HUES48 (cell line): ENCODE results near the gene ADCY6.
A peak's percentile ranks its signal among the peaks of the same experiment; 100 is the strongest.

Source experiments
- H3K27ac ChIP-seq: one replicate; pipeline ENCODE4 v1.7.0; 2013; ENCODE audit warnings: low read depth, low read length, inconsistent platforms
- H3K27me3 ChIP-seq: 2 replicates; pipeline ENCODE4 v1.6.1; 2013; ENCODE audit warnings: mild to moderate bottlenecking, low read length; ENCODE audit not compliant: control insufficient read depth, insufficient read depth
- H3K36me3 ChIP-seq: 2 replicates; pipeline ENCODE4 v1.6.1; 2013; ENCODE audit warnings: low read length; ENCODE audit not compliant: control insufficient read depth, insufficient read depth
- H3K4me1 ChIP-seq: 2 replicates; pipeline ENCODE4 v1.6.1; 2013; ENCODE audit warnings: mild to moderate bottlenecking, low read length; ENCODE audit not compliant: control insufficient read depth, insufficient read depth
- H3K4me3 ChIP-seq: 2 replicates; pipeline ENCODE4 v1.5.1; 2013; ENCODE audit warnings: mild to moderate bottlenecking, low read depth, low read length
- H3K9ac ChIP-seq: 2 replicates; pipeline ENCODE4 v1.6.1; 2013; ENCODE audit warnings: mild to moderate bottlenecking, low read depth, low read length, moderate library complexity
- H3K9me3 ChIP-seq: 2 replicates; pipeline ENCODE4 v1.6.1; 2013; ENCODE audit warnings: low read length; ENCODE audit not compliant: control insufficient read depth, insufficient read depth

ADCY6 gene

DNA sequence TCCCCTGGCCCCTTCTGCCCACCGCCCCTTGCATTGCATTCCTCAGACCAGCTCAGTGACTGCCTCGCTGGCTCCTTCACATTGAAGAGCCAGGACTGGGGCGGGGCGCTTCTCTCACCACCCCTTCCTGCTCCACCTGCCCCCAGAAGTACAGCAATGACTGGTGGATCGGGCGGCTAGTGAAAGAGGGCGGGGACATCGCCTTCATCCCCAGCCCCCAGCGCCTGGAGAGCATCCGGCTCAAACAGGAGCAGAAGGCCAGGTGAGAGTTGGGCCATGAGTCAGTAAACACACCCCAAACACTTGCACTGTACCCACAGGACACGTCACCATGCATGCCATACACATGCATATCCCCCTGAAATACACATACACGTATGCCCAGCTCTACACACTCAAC lies 35.2 kb upstream of the ADCY6 start:
- peaks cover 21% of the 10 kb centered on the region for H3K36me3 ChIP-seq
- H3K27me3 ChIP-seq = peaks cover 11% of the 10 kb centered on the region
- peaks cover 5% of the 10 kb centered on the region for H3K4me1 ChIP-seq
- H3K9ac ChIP-seq = no peak overlapping the region
- no peak overlapping the region for H3K27ac ChIP-seq
- H3K4me3 ChIP-seq = no peak overlapping the region
- no peaks in the 10 kb centered on the region for H3K9me3 ChIP-seq

- Histone ChIP-seq H3K27ac (no peak overlapping the region), H3K4me1 (peaks cover 6% of the 10 kb centered on the region), H3K4me3 (no peak overlapping the region), H3K27me3 (peaks cover 13% of the 10 kb centered on the region), H3K36me3 (peaks cover 13% of the 10 kb centered on the region), H3K9ac (no peak overlapping the region), H3K9me3 (no peaks in the 10 kb centered on the region)
Measured at GRCh38 chr12:48823281-48823680, 34.4 kb upstream of the ADCY6 start.

DNA sequence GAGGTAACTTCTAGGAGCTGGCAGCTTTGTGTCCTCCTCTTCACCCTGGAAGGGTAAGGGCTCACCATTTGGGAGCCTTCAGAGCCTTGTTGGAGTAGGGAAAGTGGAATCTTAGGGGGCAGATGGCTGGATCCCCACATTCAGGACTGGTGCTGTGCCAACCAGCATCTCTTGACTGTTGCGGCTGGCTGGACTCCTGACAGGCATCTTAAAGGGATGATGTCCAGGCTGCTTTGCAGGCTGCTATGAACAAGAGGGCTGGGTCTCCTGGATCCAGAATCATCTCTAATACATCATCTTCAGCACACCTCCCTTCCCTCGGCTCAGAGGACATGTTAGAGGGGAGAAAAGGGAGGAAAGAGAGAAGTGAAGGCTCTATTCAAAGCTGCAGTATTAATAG lies 33.8 kb upstream of the ADCY6 start:
- Histone ChIP-seq H3K4me1 (peaks cover 7% of the 10 kb centered on the region), H3K27me3 (peaks cover 17% of the 10 kb centered on the region), H3K9me3 (no peaks in the 10 kb centered on the region), H3K27ac (no peak overlapping the region), H3K36me3 (peaks cover 8% of the 10 kb centered on the region), H3K9ac (no peak overlapping the region), H3K4me3 (no peak overlapping the region)

- H3K27ac ChIP-seq = no peak overlapping the region
- H3K4me3 ChIP-seq = no peak overlapping the region
- H3K27me3 ChIP-seq = peaks cover 22% of the 10 kb centered on the region
- peaks cover 4% of the 10 kb centered on the region; the same call in 1 of the 2 replicates for H3K36me3 ChIP-seq
- H3K9me3 ChIP-seq = no peaks in the 10 kb centered on the region
- peaks cover 9% of the 10 kb centered on the region for H3K4me1 ChIP-seq
- H3K9ac ChIP-seq = no peak overlapping the region
Measured at GRCh38 chr12:48822139-48822538, 33.2 kb upstream of the ADCY6 start.

DNA sequence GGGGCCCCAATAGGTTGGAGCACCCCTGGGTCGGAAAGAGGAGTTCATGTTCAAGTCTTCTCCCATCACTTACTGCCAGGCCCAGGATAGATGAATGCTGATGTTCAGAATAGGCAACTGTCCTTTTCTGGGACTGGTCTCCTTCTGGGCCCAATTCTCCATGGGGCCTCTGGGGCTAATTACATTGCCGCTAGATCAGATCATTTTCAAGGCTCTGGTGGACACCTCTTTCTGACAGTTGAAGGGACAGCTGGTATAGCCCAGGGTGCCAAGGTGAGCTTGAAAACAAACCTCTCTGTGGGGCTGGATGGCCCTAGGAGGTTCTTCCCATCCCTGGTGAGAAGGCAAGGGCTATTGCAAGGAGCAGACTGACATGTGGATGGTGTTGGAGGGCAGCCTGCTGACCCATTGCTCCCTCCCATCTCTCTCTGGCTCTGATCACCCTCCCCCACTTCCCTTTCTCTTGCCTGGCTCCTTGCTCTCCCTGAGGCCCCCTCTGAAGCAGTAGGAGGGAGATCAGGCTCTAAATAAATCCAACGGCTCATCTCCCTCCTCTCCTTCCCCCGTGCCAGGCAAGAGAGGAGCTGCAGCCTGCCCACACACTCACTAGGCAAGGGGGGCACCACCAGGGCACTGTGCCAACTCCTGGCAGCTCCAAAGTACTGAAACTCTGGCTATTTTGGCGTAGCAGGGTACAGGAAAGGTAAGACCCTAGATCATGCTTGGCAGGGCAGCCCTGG lies 31.3 kb upstream of the ADCY6 start:
- H3K4me1 ChIP-seq = peaks cover 13% of the 10 kb centered on the region
- peaks cover 38% of the 10 kb centered on the region for H3K27me3 ChIP-seq
- no peaks in the 10 kb centered on the region for H3K9me3 ChIP-seq
- H3K27ac ChIP-seq = no peak overlapping the region
- no peak overlapping the region for H3K4me3 ChIP-seq
- no peak overlapping the region for H3K9ac ChIP-seq
- H3K36me3 ChIP-seq = no peaks in the 10 kb centered on the region

- Histone ChIP-seq H3K36me3 (no peaks in the 10 kb centered on the region), H3K9ac (no peak overlapping the region), H3K27ac (peak overlapping the region; percentile 56), H3K4me1 (peaks cover 13% of the 10 kb centered on the region), H3K4me3 (peak overlapping the region; percentile 67), H3K9me3 (no peaks in the 10 kb centered on the region), H3K27me3 (peaks cover 38% of the 10 kb centered on the region)
Measured at GRCh38 chr12:48818831-48819590, 30.1 kb upstream of the ADCY6 start.

DNA sequence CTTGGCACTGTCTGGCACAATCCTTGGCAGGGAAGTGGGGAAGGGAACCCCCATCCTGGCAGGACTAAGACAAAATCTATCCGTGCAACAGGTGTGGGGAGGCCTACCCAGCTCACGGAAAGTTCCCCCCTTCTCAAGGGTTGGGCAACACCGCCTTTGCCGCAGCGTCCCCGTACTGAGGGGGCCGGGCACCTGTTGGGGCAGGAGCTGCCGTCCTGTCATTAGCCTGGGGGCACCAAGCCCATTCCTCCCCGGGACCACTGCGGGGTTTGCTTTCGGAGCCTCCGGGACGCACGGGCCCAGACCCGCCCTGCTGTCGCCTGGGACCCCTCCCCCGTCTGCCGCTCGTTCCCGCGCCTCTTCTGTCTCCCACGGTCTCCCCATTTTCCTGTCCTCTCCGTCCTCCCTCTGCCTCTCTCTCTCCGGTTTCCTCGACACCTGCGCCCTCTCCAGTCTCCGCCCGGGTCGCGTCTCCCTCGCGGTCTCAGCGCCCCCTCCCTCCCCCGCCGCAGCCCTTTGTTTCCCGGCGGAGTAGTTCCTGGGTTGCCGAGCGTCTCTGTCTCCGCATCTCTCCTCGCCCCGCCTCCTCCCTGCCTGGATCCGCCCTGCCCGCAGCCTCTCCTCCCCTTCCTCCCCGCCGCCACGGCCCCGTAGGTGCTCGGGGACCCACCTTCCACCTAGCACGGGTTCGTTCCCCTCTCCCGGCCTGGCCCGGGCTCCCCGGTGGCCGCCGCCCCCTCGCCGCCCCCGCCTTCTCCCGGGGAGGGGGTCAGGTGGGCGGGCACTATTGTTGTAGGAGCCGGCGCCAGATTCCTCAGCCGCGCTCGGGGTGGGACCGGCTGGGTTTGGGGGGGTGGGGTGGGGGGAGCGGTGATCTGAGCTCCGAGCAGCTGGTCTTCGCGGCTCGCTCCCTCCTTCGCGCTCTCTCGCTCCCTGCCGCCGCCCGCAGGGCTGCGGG lies 29.3 kb upstream of the ADCY6 start, which contains the start of gene CACNB3:
Gene CACNB3, plus strand, starts transcription at position 624 of the 958 bp plus-strand sequence. CDS start 434 bp downstream, outside the sequence.
- no peaks in the 10 kb centered on the region for H3K9me3 ChIP-seq
- H3K4me3 ChIP-seq = peak within 1 kb of the TSS; percentile 67
- peaks cover 13% of the 10 kb centered on the region for H3K4me1 ChIP-seq
- H3K27ac ChIP-seq = peak within 1 kb of the TSS; percentile 56
- H3K9ac ChIP-seq = no peak within 1 kb of the TSS
- H3K36me3 ChIP-seq = no peaks in the 10 kb centered on the region
- peaks cover 38% of the 10 kb centered on the region for H3K27me3 ChIP-seq

- H3K4me3 ChIP-seq = peak overlapping the region; percentile 72
- H3K9ac ChIP-seq = no peak overlapping the region
- H3K27ac ChIP-seq = no peak overlapping the region
- H3K27me3 ChIP-seq = peaks cover 54% of the 10 kb centered on the region
- H3K36me3 ChIP-seq = no peaks in the 10 kb centered on the region
- peaks cover 16% of the 10 kb centered on the region for H3K4me1 ChIP-seq
- H3K9me3 ChIP-seq = no peaks in the 10 kb centered on the region
Measured at GRCh38 chr12:48816143-48816854, 27.4 kb upstream of the ADCY6 start.

DNA sequence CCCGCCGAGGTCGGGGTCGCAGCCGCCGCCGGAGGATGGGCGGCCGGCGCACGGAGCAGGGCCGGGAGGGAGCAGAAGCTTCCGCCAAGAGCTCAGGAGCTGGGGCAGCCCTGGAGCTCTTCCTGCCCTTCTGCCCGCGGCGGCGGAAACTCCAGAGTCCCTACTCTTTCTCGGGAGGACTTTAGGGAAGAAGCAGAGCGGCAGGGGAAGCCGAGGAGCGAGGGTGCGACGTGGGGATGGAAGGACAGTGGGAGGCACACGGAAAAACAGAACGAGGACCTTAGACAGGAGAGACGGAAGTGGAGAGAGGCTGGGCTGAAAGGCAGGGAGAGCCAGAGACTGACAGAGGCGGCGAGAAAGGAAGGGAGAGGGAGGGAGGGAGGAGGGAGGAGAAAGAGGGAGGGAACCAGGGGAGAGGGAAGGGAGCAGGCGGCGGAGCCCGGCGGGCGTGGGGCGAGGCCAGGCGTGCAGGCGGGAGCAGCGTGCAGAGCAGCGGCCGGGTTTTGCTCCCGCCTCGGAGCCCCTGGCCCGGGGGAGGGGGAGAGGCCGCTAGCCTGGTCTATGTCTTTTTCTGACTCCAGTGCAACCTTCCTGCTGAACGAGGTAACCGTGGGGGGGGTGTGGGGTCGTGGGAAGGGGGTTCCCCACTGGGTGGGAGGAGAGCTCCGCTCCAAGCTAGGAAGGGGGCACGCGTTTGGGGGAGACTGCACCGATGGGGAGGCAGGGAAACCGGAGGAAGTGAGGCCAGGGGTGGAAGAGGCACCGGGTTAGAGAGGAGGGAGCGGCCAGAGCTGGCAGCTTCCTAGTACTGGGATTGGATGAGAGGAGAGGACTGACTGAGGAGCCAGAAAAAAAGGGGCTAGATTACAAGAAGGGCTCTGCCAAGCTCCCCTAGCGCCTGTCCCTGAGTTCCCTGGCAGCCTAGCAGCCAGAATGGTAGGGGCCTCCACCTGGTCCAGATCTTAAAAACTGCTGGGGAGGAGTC lies 26.5 kb upstream of the ADCY6 start:
- Histone ChIP-seq H3K4me1 (peaks cover 24% of the 10 kb centered on the region), H3K4me3 (peak overlapping the region; percentile 72), H3K27me3 (peaks cover 57% of the 10 kb centered on the region), H3K36me3 (no peaks in the 10 kb centered on the region), H3K9me3 (no peaks in the 10 kb centered on the region), H3K9ac (no peak overlapping the region), H3K27ac (peak overlapping the region; percentile 6)
